ENCODE measurements around the gene KCTD4. TPM values are rescaled to one million over a fixed set of nuclear protein-coding genes. Genes with fewer than 3 reads are reported as not detected.

The KCTD4 gene
- total RNA-seq, 2 experiments from 2014 or later = not detected

- no peaks in the 10 kb centered on the region for H3K27me3 Mint-ChIP-seq
- no peak for TF ChIP-seq CTCF (IDR thresholded peaks at IDR 0.05)
- peaks cover 7% of the 10 kb centered on the region for H3K36me3 Mint-ChIP-seq (ENCODE audit: low read depth)
- ChIA-PET CTCF (no interaction called here), POLR2A (interaction anchor here (1.7 kb wide), 1 partner anchor 111 kb away, joined by 3 read pairs; the partner anchor contains the start of gene GTF2F2)
- ATAC-seq (ENCODE audit: poor library complexity) = no peak
- Histone ChIP-seq H3K9me3 (ENCODE audit: control insufficient read depth in 1 of 2, insufficient read depth in 1 of 2, low read length in 2 of 2) (no peaks in the 10 kb centered on the region), H3K4me3 (ENCODE audit: low read length) (no peak overlapping the region), H3K27ac (ENCODE audit: low read depth in 1 of 2, low read length in 2 of 2) (no peak overlapping the region), H3K36me3 (ENCODE audit: insufficient read depth, low read length) (no peaks in the 10 kb centered on the region), H3K27me3 (ENCODE audit: control insufficient read depth in 1 of 2, insufficient read depth in 2 of 2, low read length in 2 of 2) (no peaks in the 10 kb centered on the region), H3K4me1 (ENCODE audit: insufficient read depth, low read length) (no peaks in the 10 kb centered on the region)
- H3K27ac Mint-ChIP-seq = no peak overlapping the region
- DNase-seq = no peak
- no peak overlapping the region for H3K4me3 Mint-ChIP-seq
- H3K9me3 Mint-ChIP-seq = no peaks in the 10 kb centered on the region
- H3K4me1 Mint-ChIP-seq (ENCODE audit: low read depth) = peaks cover 7% of the 10 kb centered on the region
- intact Hi-C loops (cut with DNase I, micrococcal nuclease) = no loop called here
Measured at GRCh38 chr13:45231305-45231704, 30.5 kb upstream of the KCTD4 start.

GRCh38 chr13:45229172-45229571, 28.3 kb upstream of the KCTD4 start:
- no peaks in the 10 kb centered on the region for H3K9me3 ChIP-seq (ENCODE audit: control insufficient read depth in 1 of 2, insufficient read depth in 1 of 2, low read length in 2 of 2)
- H3K9me3 Mint-ChIP-seq = no peaks in the 10 kb centered on the region
- peaks cover 7% of the 10 kb centered on the region for H3K36me3 Mint-ChIP-seq (ENCODE audit: low read depth)
- no peaks in the 10 kb centered on the region for H3K27me3 Mint-ChIP-seq
- intact Hi-C loops (cut with DNase I, micrococcal nuclease) = no loop called here
- no peak overlapping the region for H3K27ac ChIP-seq (ENCODE audit: low read depth in 1 of 2, low read length in 2 of 2)
- no peak overlapping the region for H3K27ac Mint-ChIP-seq
- no peak overlapping the region for H3K4me3 Mint-ChIP-seq
- DNase-seq (no peak), ATAC-seq (ENCODE audit: poor library complexity) (no peak)
- H3K4me3 ChIP-seq (ENCODE audit: low read length) = no peak overlapping the region
- H3K36me3 ChIP-seq (ENCODE audit: insufficient read depth, low read length) = no peaks in the 10 kb centered on the region
- H3K4me1 Mint-ChIP-seq (ENCODE audit: low read depth) = peaks cover 9% of the 10 kb centered on the region
- ChIA-PET CTCF (no interaction called here), POLR2A (no interaction called here)
- TF ChIP-seq CTCF (IDR thresholded peaks at IDR 0.05) = no peak
- H3K27me3 ChIP-seq (ENCODE audit: control insufficient read depth in 1 of 2, insufficient read depth in 2 of 2, low read length in 2 of 2) = no peaks in the 10 kb centered on the region
- no peaks in the 10 kb centered on the region for H3K4me1 ChIP-seq (ENCODE audit: insufficient read depth, low read length)

GRCh38 chr13:45228002-45228401, 27.2 kb upstream of the KCTD4 start:
- H3K4me3 Mint-ChIP-seq = no peak overlapping the region
- no peaks in the 10 kb centered on the region for H3K9me3 Mint-ChIP-seq
- Histone ChIP-seq H3K27ac (ENCODE audit: low read depth in 1 of 2, low read length in 2 of 2) (no peak overlapping the region), H3K4me1 (ENCODE audit: insufficient read depth, low read length) (no peaks in the 10 kb centered on the region), H3K9me3 (ENCODE audit: control insufficient read depth in 1 of 2, insufficient read depth in 1 of 2, low read length in 2 of 2) (no peaks in the 10 kb centered on the region), H3K27me3 (ENCODE audit: control insufficient read depth in 1 of 2, insufficient read depth in 2 of 2, low read length in 2 of 2) (no peaks in the 10 kb centered on the region), H3K4me3 (ENCODE audit: low read length) (no peak overlapping the region), H3K36me3 (ENCODE audit: insufficient read depth, low read length) (no peaks in the 10 kb centered on the region)
- peaks cover 12% of the 10 kb centered on the region for H3K4me1 Mint-ChIP-seq (ENCODE audit: low read depth)
- ChIA-PET CTCF (no interaction called here), POLR2A (interaction anchor here (0.6 kb wide), 1 partner anchor 43 kb away, joined by 5 read pairs; no protein-coding TSS in a partner anchor)
- intact Hi-C loops (cut with DNase I, micrococcal nuclease) = no loop called here
- no peak for DNase-seq
- H3K27me3 Mint-ChIP-seq = no peaks in the 10 kb centered on the region
- H3K27ac Mint-ChIP-seq = no peak overlapping the region
- TF ChIP-seq CTCF (IDR thresholded peaks at IDR 0.05) = no peak
- no peak for ATAC-seq (ENCODE audit: poor library complexity)
- H3K36me3 Mint-ChIP-seq (ENCODE audit: low read depth) = peaks cover 7% of the 10 kb centered on the region

All from CD4-positive, alpha-beta T cell (primary cell).